Measurements from ENCODE around the gene CCDC92B. TPM values are rescaled to one million over a fixed set of nuclear protein-coding genes. Genes with fewer than 3 reads are reported as not detected.
A peak's percentile ranks its signal among the peaks of the same experiment; 100 is the strongest.
"Not testable (repeated sequence)": the region's sequence is repeated elsewhere in the genome, so short reads cannot be mapped to it uniquely, and the experiment has no call there.

CCDC92B gene
- polyA plus RNA-seq, 1 of the 3 experiments (the other 2 are of a cell fraction): 0.07 TPM

GRCh38 chr17:2700491-2701141 lies 48.8 kb downstream of the CCDC92B start:
- CTCF ChIA-PET: no interaction called here
- TF ChIP-seq IRF3 (IDR thresholded peaks at IDR 0.05; ENCODE audit: low read depth, low read length) (no peak), RCOR1 (IDR thresholded peaks at IDR 0.05; ENCODE audit: low read length) (no peak)

GRCh38 chr17:2700030-2700490 lies 49.4 kb downstream of the CCDC92B start:
- POLR2A ChIA-PET: no interaction called here
- Histone ChIP-seq H4K20me1 (ENCODE audit: insufficient read depth) (peaks cover 8% of the 10 kb centered on the region), H3K36me3 (replicated peaks in 1 of 2; ENCODE audit: control insufficient read depth in 1 of 2, insufficient read depth in 2 of 2, low read length in 1 of 2) (peaks cover 4 to 62% of the 10 kb centered on the region in 2 experiments), H2AFZ (ENCODE audit: low read depth) (no peak overlapping the region), H3K4me2 (no peak overlapping the region), H3K4me3 (ENCODE audit: low read depth in 2 of 2, low read length in 1 of 2) (no peak overlapping the region), H3K9me3 (no peaks in the 10 kb centered on the region), H3K9ac (no peak overlapping the region), H3K4me1 (ENCODE audit: control insufficient read depth in 1 of 2, insufficient read depth in 2 of 2, low read depth in 1 of 2, low read length in 1 of 2) (no peaks in the 10 kb centered on the region), H3K27ac (ENCODE audit: low read depth in 2 of 2, low read length in 1 of 2) (no peak overlapping the region), H3F3A (replicated peaks; ENCODE audit: insufficient read depth) (no peaks in the 10 kb centered on the region), H3K9me2 (no peaks in the 10 kb centered on the region), H3K27me3 (ENCODE audit: insufficient read depth) (no peaks in the 10 kb centered on the region), H3K79me2 (ENCODE audit: insufficient read depth) (peaks cover 7% of the 10 kb centered on the region; the same call in 1 of the 2 replicates)
- CTCF ChIA-PET: no interaction called here
- no peak for DNase-seq
- WGBS (ENCODE audit: low lambda C conversion rate): 98% methylated on average over 14 of the region's 20 CpGs
- TF ChIP-seq JUND (IDR thresholded peaks at IDR 0.05) (no peak), RCOR1 (IDR thresholded peaks at IDR 0.05; ENCODE audit: low read length) (no peak), RXRA (IDR thresholded peaks at IDR 0.05; ENCODE audit: borderline replicate concordance, low read depth) (no peak), NFIC (IDR thresholded peaks at IDR 0.05; ENCODE audit: borderline replicate concordance) (no peak), GABPA (IDR thresholded peaks at IDR 0.05; ENCODE audit: low read depth) (no peak), CTCF (IDR thresholded peaks at IDR 0.05) (no peak)

More at GRCh38 chr17:2700491-2701141, 48.8 kb downstream of the CCDC92B start:
- Histone ChIP-seq H3F3A (replicated peaks; ENCODE audit: insufficient read depth) (no peaks in the 10 kb centered on the region), H3K9ac (no peak overlapping the region), H3K36me3 (replicated peaks in 1 of 2; ENCODE audit: control insufficient read depth in 1 of 2, insufficient read depth in 2 of 2, low read length in 1 of 2) (peaks cover 4 to 58% of the 10 kb centered on the region in 2 experiments), H3K4me1 (ENCODE audit: control insufficient read depth in 1 of 2, insufficient read depth in 2 of 2, low read depth in 1 of 2, low read length in 1 of 2) (no peaks in the 10 kb centered on the region), H4K20me1 (ENCODE audit: insufficient read depth) (peaks cover 14% of the 10 kb centered on the region), H3K9me2 (no peaks in the 10 kb centered on the region), H3K4me3 (ENCODE audit: low read depth in 2 of 2, low read length in 1 of 2) (no peak overlapping the region), H3K27ac (ENCODE audit: low read depth in 2 of 2, low read length in 1 of 2) (no peak overlapping the region), H3K4me2 (no peak overlapping the region), H3K27me3 (ENCODE audit: insufficient read depth) (no peaks in the 10 kb centered on the region), H3K9me3 (no peaks in the 10 kb centered on the region), H3K79me2 (ENCODE audit: insufficient read depth) (peaks cover 11% of the 10 kb centered on the region; the same call in 1 of the 2 replicates), H2AFZ (ENCODE audit: low read depth) (no peak overlapping the region)
- DNase-seq: peak; percentile 24
- WGBS (ENCODE audit: low lambda C conversion rate): 96% methylated on average over 12 of the region's 27 CpGs
- POLR2A ChIA-PET: no interaction called here

GRCh38 chr17:2699216-2699805 lies 50.1 kb downstream of the CCDC92B start:
- H3K4me3 ChIP-seq (ENCODE audit: low read depth in 2 of 2, low read length in 1 of 2); H3K9me3 ChIP-seq; POLR2A ChIA-PET; CTCF ChIA-PET; H3K9ac ChIP-seq; H3K79me2 ChIP-seq (ENCODE audit: insufficient read depth); DNase-seq; H4K20me1 ChIP-seq (ENCODE audit: insufficient read depth); H3K4me1 ChIP-seq (ENCODE audit: control insufficient read depth in 1 of 2, insufficient read depth in 2 of 2, low read depth in 1 of 2, low read length in 1 of 2); H3F3A ChIP-seq (replicated peaks; ENCODE audit: insufficient read depth); H3K27ac ChIP-seq (ENCODE audit: low read depth in 2 of 2, low read length in 1 of 2); H3K9me2 ChIP-seq; H2AFZ ChIP-seq (ENCODE audit: low read depth); H3K27me3 ChIP-seq (ENCODE audit: insufficient read depth); H3K4me2 ChIP-seq: not testable (repeated sequence)
- WGBS (ENCODE audit: low lambda C conversion rate): 97% methylated on average over 17 of the region's 18 CpGs
- peaks cover 4 to 62% of the 10 kb centered on the region in 2 experiments for H3K36me3 ChIP-seq (replicated peaks in 1 of 2; ENCODE audit: control insufficient read depth in 1 of 2, insufficient read depth in 2 of 2, low read length in 1 of 2)

Data from SK-N-SH (cell line).